GM13977 (cell line): ENCODE results near the gene SLC17A5.
"Not testable (repeated sequence)": the region's sequence is repeated elsewhere in the genome, so short reads cannot be mapped to it uniquely, and the experiment has no call there.

Experiments used
- DNase-seq: peaks from one replicate; pipeline ENCODE4 v3.0.0; 2012; ENCODE audit warnings: low spot score
- CTCF ChIP-seq: IDR thresholded peaks from 2 replicates; pipeline ENCODE4 v1.5.1; 2012; ENCODE audit warnings: mild to moderate bottlenecking, control low read depth; ENCODE audit not compliant: insufficient read depth; ENCODE audit errors: extremely low read depth, missing control alignments
- in situ Hi-C: fragments of 300-500 bp; cut with MboI; formaldehyde crosslinking; loops from one replicate; pipeline ENCODE4 v1.12.0; 2022; ENCODE audit warnings: low sequenced_read_pairs, low pct_unique_long_range_greater_than_20kb, mixed read lengths, inconsistent platforms; ENCODE audit not compliant: unreplicated experiment

Gene SLC17A5

DNA sequence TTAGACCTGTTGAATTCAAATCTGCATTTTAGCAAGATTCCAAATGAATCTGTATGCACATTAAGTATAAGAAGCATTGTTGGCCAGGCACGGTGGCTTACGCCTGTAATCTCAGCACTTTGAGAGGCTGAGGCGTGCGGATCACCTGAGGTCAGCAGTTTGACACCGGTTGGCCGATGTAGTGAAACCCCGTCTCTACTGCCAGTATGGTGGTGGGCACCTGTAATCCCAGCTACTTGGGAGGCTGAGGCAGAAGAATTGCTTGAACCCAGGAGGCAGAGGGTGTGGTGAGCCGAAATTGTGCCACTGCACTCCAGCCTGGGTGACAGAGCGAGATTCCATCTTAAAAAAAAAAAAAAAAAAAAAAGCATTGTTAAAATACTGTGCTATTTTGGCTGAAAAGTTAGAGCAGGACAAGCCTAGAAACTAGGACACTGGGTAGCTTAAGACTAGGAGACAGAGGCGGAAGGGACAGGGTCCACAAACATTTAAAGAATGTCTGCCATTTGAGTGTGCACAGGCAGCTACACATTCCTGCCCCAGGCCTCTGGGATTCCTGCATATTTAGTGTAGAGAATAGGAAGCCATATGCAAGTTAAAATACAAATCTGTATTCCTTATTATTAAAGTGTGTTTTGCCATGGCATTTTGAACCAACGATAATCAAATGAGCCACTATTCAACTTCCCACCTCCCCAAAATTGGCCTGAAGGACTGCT, 87.9 kb downstream of the SLC17A5 start:
- DNase-seq: no peak
- in situ Hi-C loops: no loop called here

DNA sequence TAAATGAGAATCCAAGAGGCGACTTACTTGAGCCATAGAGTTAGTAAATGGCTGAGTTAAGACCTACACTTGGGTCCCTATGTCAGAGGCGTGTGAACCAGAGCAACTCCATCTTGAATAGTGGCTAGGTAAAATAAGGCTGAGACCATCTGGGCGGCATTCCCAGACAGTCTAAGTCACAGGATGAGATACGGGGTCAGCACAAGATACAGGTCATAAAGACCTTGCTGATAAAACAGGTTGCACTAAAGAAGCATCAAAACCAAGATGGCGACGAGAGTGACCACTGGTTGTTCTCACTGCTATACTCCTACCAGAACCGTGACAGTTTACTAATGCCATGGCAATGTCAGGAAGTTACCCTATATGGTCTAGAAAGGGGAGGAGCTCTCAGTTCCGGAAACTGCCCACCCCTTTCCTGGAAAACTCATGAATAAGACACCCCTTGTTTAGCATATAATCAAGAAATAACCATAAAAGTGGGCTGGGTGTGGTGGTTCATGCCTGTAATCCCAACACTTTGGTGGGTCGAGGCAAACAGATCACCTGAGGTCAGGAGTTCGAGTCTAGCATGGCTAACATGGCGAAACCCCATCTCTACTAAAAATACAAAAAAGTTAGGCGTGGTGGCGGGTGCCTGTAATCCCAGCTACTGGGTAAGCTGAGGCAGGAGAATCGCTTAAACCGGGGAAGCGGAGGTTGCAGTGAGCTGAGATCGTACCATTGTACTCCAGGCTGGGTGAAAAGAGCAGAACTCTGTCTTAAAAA, 89.0 kb downstream of the SLC17A5 start:
- TF ChIP-seq CTCF: no peak
- in situ Hi-C loops: no loop called here
- DNase-seq: no peak

More for the DNA sequence above, 87.9 kb downstream of the SLC17A5 start:
- TF ChIP-seq CTCF: no peak

- in situ Hi-C loops: no loop called here
- no peak for TF ChIP-seq CTCF
- no peak for DNase-seq
These were observed 91.2 kb downstream of the SLC17A5 start for GRCh38 chr6:73562558-73562957.

DNA sequence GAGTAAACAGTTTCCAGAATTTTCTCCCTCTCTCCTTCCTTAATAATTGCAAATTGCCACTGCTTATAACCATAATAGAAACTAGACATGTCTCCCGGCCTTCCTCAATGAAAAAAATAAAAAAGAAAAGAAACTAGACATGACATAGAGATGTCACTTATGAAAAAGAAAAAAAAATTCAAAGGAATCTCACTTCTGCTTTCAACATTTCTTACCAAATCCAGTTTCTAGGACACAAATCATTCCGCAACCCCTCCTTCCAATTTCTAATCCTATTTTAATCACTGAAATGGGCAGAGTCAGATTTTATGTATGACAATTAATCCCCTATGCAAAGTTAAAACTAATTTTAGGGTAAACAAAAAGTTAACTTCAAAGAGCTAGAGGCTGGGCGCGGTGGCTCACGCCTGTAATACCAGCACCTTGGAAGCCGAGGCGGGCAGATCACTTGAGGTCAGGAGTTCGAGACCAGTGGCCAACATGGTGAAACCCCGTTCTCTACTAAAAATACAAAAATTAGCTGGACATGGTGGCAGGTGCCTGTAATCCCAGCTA, 92.9 kb downstream of the SLC17A5 start:
- peak; percentile 67 for DNase-seq
- no peak for TF ChIP-seq CTCF
- in situ Hi-C loops: no loop called here

GRCh38 chr6:73560182-73560732, 93.5 kb downstream of the SLC17A5 start:
- DNase-seq: peak; percentile 56
- in situ Hi-C loops: no loop called here
- TF ChIP-seq CTCF: no peak

GRCh38 chr6:73559399-73559794, 94.4 kb downstream of the SLC17A5 start:
- DNase-seq, in situ Hi-C loops: not testable (repeated sequence)
